A549 (cell line): Measurements from ENCODE around the gene IMPA2. TPM values are rescaled to one million over a fixed set of nuclear protein-coding genes. Genes with fewer than 3 reads are reported as not detected.

Experiments
- ATAC-seq, 2 experiments: fragments of 200-7000 bp in 1 of 2; fragments of >200 bp in 1 of 2; cut with Nextera tagmentation in 1 of 2; cut with Tn5 transposase in 1 of 2; 3 replicates each; pipeline versions ENCODE4 v1.8.0 to v1.9.1; 2018 to 2020; ENCODE audit warnings: mild to moderate bottlenecking in 1 of 2, moderate library complexity in 1 of 2
- CTCF ChIA-PET: fragments of 300-600 bp; sonication (Branson Sonifier 250); formaldehyde crosslinking; extraction: SDS; loops from one replicate; lab custom pipeline; 2021; ENCODE audit warnings: antibody characterized with exemption, inconsistent platforms; lab: Yijun Ruan, JAX
- POLR2A ChIA-PET: fragments of 350-600 bp; formaldehyde crosslinking; extraction: SDS; loops from one replicate; lab custom pipeline; 2021; ENCODE audit warnings: antibody characterized with exemption, inconsistent platforms; lab: Yijun Ruan, JAX
- DNase-seq, 2 experiments: peaks; one replicate each; pipeline versions ENCODE4 v3.0.0 to v3.0.0-alpha.2; 2011 to 2016; ENCODE audit warnings: low read depth in 1 of 2, low spot score in 1 of 2
- FAIRE-seq: peaks from 2 replicates; lab custom pipeline; 2011; peaks lifted over from hg19 to GRCh38; lab: Jason Lieb, UNC
- H3K27ac ChIP-seq, 2 experiments: fragments of >200 bp; sonication (Bioruptor Twin); formaldehyde crosslinking; 3 replicates each; pipeline ENCODE4 v1.5.1; 2016 to 2017
- H3K4me1 ChIP-seq: fragments of >200 bp; sonication (Bioruptor Twin); formaldehyde crosslinking; 3 replicates; pipeline ENCODE4 v1.6.1; 2016
- H3K4me2 ChIP-seq: fragments of >200 bp; sonication (Bioruptor Twin); formaldehyde crosslinking; 3 replicates; pipeline ENCODE4 v1.6.1; 2016
- H3K4me3 ChIP-seq: fragments of >200 bp; sonication (Bioruptor Twin); formaldehyde crosslinking; 3 replicates; pipeline ENCODE4 v1.5.1; 2016
- H3K9me3 ChIP-seq: fragments of >200 bp; sonication (Bioruptor Twin); formaldehyde crosslinking; 3 replicates; pipeline ENCODE4 v1.6.1; 2016
- ATOH8 ChIP-seq: fragments of 250-450 bp; sonication (Bioruptor Pico); IDR thresholded peaks from 2 replicates; pipeline ENCODE4 v1.5.0; 2020; ENCODE audit warnings: low read depth, mild to moderate bottlenecking, moderate library complexity
- CBX2 ChIP-seq: fragments of 200-600 bp; sonication (generic); IDR thresholded peaks from 2 replicates; pipeline ENCODE4 v1.6.1; 2016; ENCODE audit warnings: low read depth, mild to moderate bottlenecking, borderline replicate concordance
- CEBPB ChIP-seq, 2 experiments: fragments of >200 bp in 1 of 2; sonication (Bioruptor Twin) in 1 of 2; formaldehyde crosslinking in 1 of 2; IDR thresholded peaks; 2 replicates each; pipeline ENCODE4 v1.6.1; 2012 to 2016
- CHD2 ChIP-seq: fragments of 150-350 bp; IDR thresholded peaks from 2 replicates; pipeline ENCODE4 v1.6.1; 2014; ENCODE audit warnings: low read length; ENCODE audit not compliant: partially characterized antibody
- EHF ChIP-seq: fragments of 250-450 bp; sonication (Bioruptor Pico); IDR thresholded peaks from 2 replicates; pipeline ENCODE4 v1.5.0; 2020; ENCODE audit warnings: mild to moderate bottlenecking
- FOSB ChIP-seq: fragments of 250-450 bp; sonication (Bioruptor Pico); IDR thresholded peaks from 2 replicates; pipeline ENCODE4 v1.5.0; 2020; ENCODE audit warnings: mild to moderate bottlenecking, moderate library complexity
- FOXS1 ChIP-seq: fragments of 250-450 bp; sonication (Bioruptor Pico); IDR thresholded peaks from 2 replicates; pipeline ENCODE4 v1.5.0; 2020; ENCODE audit warnings: mild to moderate bottlenecking, moderate library complexity
- GATA3 ChIP-seq: IDR thresholded peaks from 2 replicates; pipeline ENCODE4 v1.6.1; 2012; ENCODE audit warnings: borderline replicate concordance
- HOXB13 ChIP-seq: fragments of 250-450 bp; sonication (Bioruptor Pico); IDR thresholded peaks from 2 replicates; pipeline ENCODE4 v1.5.0; 2020; ENCODE audit warnings: low read depth, mild to moderate bottlenecking, moderate library complexity
- HOXB5 ChIP-seq: fragments of 250-450 bp; sonication (Bioruptor Pico); IDR thresholded peaks from 2 replicates; pipeline ENCODE4 v1.5.0; 2020; ENCODE audit warnings: mild to moderate bottlenecking, moderate library complexity
- JUNB ChIP-seq: fragments of >200 bp; sonication (Bioruptor Twin); formaldehyde crosslinking; IDR thresholded peaks from 2 replicates; pipeline ENCODE4 v1.6.1; 2016
- KDM1A ChIP-seq: fragments of 200-600 bp; sonication (generic); IDR thresholded peaks from 2 replicates; pipeline ENCODE4 v1.6.1; 2016; ENCODE audit warnings: low read depth, mild to moderate bottlenecking
- KDM5A ChIP-seq: fragments of 200-600 bp; sonication (generic); IDR thresholded peaks from 2 replicates; pipeline ENCODE4 v1.6.1; 2016; ENCODE audit warnings: antibody characterized with exemption, mild to moderate bottlenecking
- MAFK ChIP-seq: fragments of 450-650 bp; IDR thresholded peaks from 2 replicates; pipeline ENCODE4 v1.6.1; 2014; ENCODE audit not compliant: partially characterized antibody
- MAZ ChIP-seq: fragments of 150-350 bp; IDR thresholded peaks from 2 replicates; pipeline ENCODE4 v1.6.1; 2014; ENCODE audit warnings: antibody characterized with exemption, low read depth, low read length, borderline replicate concordance
- NFE2L2 ChIP-seq: fragments of 150-350 bp; conservative IDR thresholded peaks from 2 replicates; pipeline ENCODE4 v1.6.1; 2014; ENCODE audit warnings: low read length
- NR3C1 ChIP-seq: fragments of >200 bp; sonication (Bioruptor Twin); formaldehyde crosslinking; IDR thresholded peaks from 3 replicates; pipeline ENCODE4 v1.6.1; 2017
- PBX3 ChIP-seq: IDR thresholded peaks from 2 replicates; pipeline ENCODE4 v1.6.1; 2012
- PHF8 ChIP-seq: fragments of 200-600 bp; sonication (generic); IDR thresholded peaks from 2 replicates; pipeline ENCODE4 v1.6.1; 2016; ENCODE audit warnings: low read depth, mild to moderate bottlenecking, antibody characterized with exemption, moderate library complexity, borderline replicate concordance
- POLR2A ChIP-seq: IDR thresholded peaks from 2 replicates; pipeline ENCODE4 v1.6.1; 2012; ENCODE audit warnings: mild to moderate bottlenecking, low read length
- POLR2AphosphoS2 ChIP-seq: conservative IDR thresholded peaks from 2 replicates; pipeline ENCODE4 v1.6.1; 2012; ENCODE audit warnings: low read length, improper control_type of control experiment, inconsistent platforms
- RAD21 ChIP-seq, 2 experiments: fragments of >200 bp in 1 of 2; sonication (Bioruptor Twin) in 1 of 2; formaldehyde crosslinking in 1 of 2; IDR thresholded peaks in 1 of 2; conservative IDR thresholded peaks in 1 of 2; 2 replicates in 1 of 2; 3 replicates in 1 of 2; pipeline ENCODE4 v1.6.1; 2012 to 2018; ENCODE audit warnings: inconsistent platforms in 1 of 2
- RFX5 ChIP-seq: fragments of 450-650 bp; IDR thresholded peaks from 2 replicates; pipeline ENCODE4 v1.7.1; 2014; ENCODE audit warnings: antibody characterized with exemption, mild to moderate bottlenecking, moderate library complexity
- RNF2 ChIP-seq: fragments of 200-600 bp; sonication (generic); IDR thresholded peaks from 2 replicates; pipeline ENCODE4 v1.6.1; 2016; ENCODE audit warnings: low read depth, mild to moderate bottlenecking, antibody characterized with exemption, moderate library complexity, borderline replicate concordance
- SMC3 ChIP-seq: fragments of >200 bp; sonication (Bioruptor Twin); formaldehyde crosslinking; IDR thresholded peaks from 3 replicates; pipeline ENCODE4 v1.6.1; 2018; ENCODE audit warnings: inconsistent platforms
- SREBF2 ChIP-seq: fragments of 450-650 bp; IDR thresholded peaks from 2 replicates; pipeline ENCODE4 v1.6.1; 2014; ENCODE audit warnings: mild to moderate bottlenecking, moderate library complexity
- TFCP2L1 ChIP-seq: fragments of 250-450 bp; sonication (Bioruptor Pico); IDR thresholded peaks from 2 replicates; pipeline ENCODE4 v1.5.0; 2021; ENCODE audit warnings: mild to moderate bottlenecking
- ZFP36 ChIP-seq: fragments of 450-650 bp; IDR thresholded peaks from 2 replicates; pipeline ENCODE4 v1.6.1; 2014; ENCODE audit warnings: borderline replicate concordance; ENCODE audit not compliant: partially characterized antibody
- ZNF302 ChIP-seq: fragments of 250-450 bp; sonication (Bioruptor Pico); IDR thresholded peaks from 2 replicates; pipeline ENCODE4 v1.9.0; 2021; ENCODE audit warnings: inconsistent platforms, mild to moderate bottlenecking, moderate library complexity
- WGBS: methylation state at CpG from one replicate; pipeline ENCODE4 v1.1.6; 2017; ENCODE audit errors: missing lambda C conversion rate; 5-methylcytosine and 5-hydroxymethylcytosine counted together
- polyA plus RNA-seq, 4 experiments: library from polyadenylated mRNA; depleted of rRNA in 3 of 4; stranded (reverse); fragments of >200 nt; fragmentation: RNase III in 1 of 4; extraction: RNeasy Plus Mini Kit Qiagen cat#74134 plus additional on column Dnase treatment in 1 of 4; gene quantifications; 2 replicates in 3 of 4; 3 replicates in 1 of 4; pipeline ENCODE4 v1.2.3, GENCODE V29; 2011 to 2017

IMPA2 gene
- polyA plus RNA-seq, 2 of the 4 experiments (the other 2 are of a cell fraction): 35.1 to 65.3 TPM

- no peak overlapping the region for H3K4me3 ChIP-seq
- FAIRE-seq (no peak), DNase-seq (no peak), ATAC-seq (no peak)
- H3K4me1 ChIP-seq: peaks cover 35% of the 10 kb centered on the region
- POLR2A ChIA-PET: no interaction called here
- no peak for TF ChIP-seq RFX5
- no peak for TF ChIP-seq ATOH8 (CRISPR knock-in tag)
- TF ChIP-seq HOXB5: no peak
- peak overlapping the region in 1 of 2 experiments; percentile 96; a peak in 1 of 6 replicates for H3K27ac ChIP-seq
- 85% methylated on average over 9 of the region's 9 CpGs for WGBS
- no peaks in the 10 kb centered on the region for H3K9me3 ChIP-seq
- CTCF ChIA-PET: interaction anchor here (0.9 to 13.1 kb wide), 5 partner anchors 13 to 341 kb away, joined by 3 to 435 read pairs (median 43); no protein-coding TSS in a partner anchor
- no peak overlapping the region for H3K4me2 ChIP-seq
Observed at GRCh38 chr18:11997466-11997865, 16.2 kb downstream of the IMPA2 start.

GRCh38 chr18:11998193-11998592 is 16.9 kb downstream of the IMPA2 start:
- no peak for TF ChIP-seq RAD21 (conservative IDR thresholded peaks at IDR 0.05 in 1 of 2, IDR thresholded peaks at IDR 0.05 in 1 of 2)
- TF ChIP-seq HOXB13 (CRISPR knock-in tag): no peak
- no peak for TF ChIP-seq PHF8
- TF ChIP-seq TFCP2L1: no peak
- TF ChIP-seq, all 56 proteins: peak for 0
- ATAC-seq: no peak

GRCh38 chr18:11999429-11999828 is 18.1 kb downstream of the IMPA2 start:
- no peak for FAIRE-seq
- CTCF ChIA-PET: interaction anchor here (0.6 to 13.1 kb wide), 6 partner anchors 9 to 344 kb away, joined by 3 to 435 read pairs (median 21); no protein-coding TSS in a partner anchor
- Histone ChIP-seq H3K4me1 (peaks cover 15% of the 10 kb centered on the region), H3K4me3 (no peak overlapping the region), H3K4me2 (no peak overlapping the region), H3K9me3 (no peaks in the 10 kb centered on the region), H3K27ac (no peak overlapping the region)
- DNase-seq: no peak
- POLR2A ChIA-PET: no interaction called here
- TF ChIP-seq SREBF2 (no peak), NR3C1 (no peak), RNF2 (no peak), POLR2AphosphoS2 (no peak), CEBPB (IDR thresholded peaks at IDR 0.05) (no peak), CHD2 (no peak), JUNB (no peak), ZNF302 (CRISPR knock-in tag) (no peak), SMC3 (no peak), POLR2A (no peak), PBX3 (no peak)
- no peak for ATAC-seq
- 86% methylated on average over 4 of the region's 7 CpGs for WGBS

More at GRCh38 chr18:11998193-11998592, 16.9 kb downstream of the IMPA2 start:
- no peak for DNase-seq
- CTCF ChIA-PET: interaction anchor here (0.9 to 13.1 kb wide), 5 partner anchors 12 to 341 kb away, joined by 3 to 435 read pairs (median 43); no protein-coding TSS in a partner anchor
- no peak overlapping the region for H3K4me2 ChIP-seq
- 0 out of 6 replicates have a peak overlapping the region, but pooled peaks of 1 of the 2 experiments have one; percentile 96 for H3K27ac ChIP-seq
- no peaks in the 10 kb centered on the region for H3K9me3 ChIP-seq
- H3K4me1 ChIP-seq: peaks cover 27% of the 10 kb centered on the region
- FAIRE-seq: no peak
- POLR2A ChIA-PET: no interaction called here
- no peak overlapping the region for H3K4me3 ChIP-seq
- 84% methylated on average over 3 of the region's 5 CpGs for WGBS

- POLR2A ChIA-PET: no interaction called here
Observed at GRCh38 chr18:12000072-12000659, 18.9 kb downstream of the IMPA2 start.

More at GRCh38 chr18:12000072-12000659, 18.9 kb downstream of the IMPA2 start:
- WGBS: 89% methylated on average over 4 of the region's 5 CpGs
- Histone ChIP-seq H3K9me3 (no peaks in the 10 kb centered on the region), H3K4me1 (peaks cover 14% of the 10 kb centered on the region), H3K4me3 (no peak overlapping the region), H3K4me2 (no peak overlapping the region), H3K27ac (no peak overlapping the region)
- CTCF ChIA-PET: interaction anchor here (0.5 to 13.1 kb wide), 7 partner anchors 18 to 345 kb away, joined by 3 to 435 read pairs (median 3); no protein-coding TSS in a partner anchor
- ATAC-seq (no peak), DNase-seq (no peak), FAIRE-seq (no peak)
- TF ChIP-seq CBX2 (no peak), MAZ (no peak), EHF (CRISPR knock-in tag) (no peak), ZFP36 (no peak), NR3C1 (no peak), HOXB5 (no peak), POLR2A (no peak), FOXS1 (no peak), MAFK (no peak), GATA3 (no peak), SREBF2 (no peak), KDM1A (no peak), CEBPB (IDR thresholded peaks at IDR 0.05) (no peak), HOXB13 (CRISPR knock-in tag) (no peak), FOSB (CRISPR knock-in tag) (no peak), KDM5A (no peak), NFE2L2 (no peak), RFX5 (no peak)
